ENCODE data around the gene NTPCR.

DNA sequence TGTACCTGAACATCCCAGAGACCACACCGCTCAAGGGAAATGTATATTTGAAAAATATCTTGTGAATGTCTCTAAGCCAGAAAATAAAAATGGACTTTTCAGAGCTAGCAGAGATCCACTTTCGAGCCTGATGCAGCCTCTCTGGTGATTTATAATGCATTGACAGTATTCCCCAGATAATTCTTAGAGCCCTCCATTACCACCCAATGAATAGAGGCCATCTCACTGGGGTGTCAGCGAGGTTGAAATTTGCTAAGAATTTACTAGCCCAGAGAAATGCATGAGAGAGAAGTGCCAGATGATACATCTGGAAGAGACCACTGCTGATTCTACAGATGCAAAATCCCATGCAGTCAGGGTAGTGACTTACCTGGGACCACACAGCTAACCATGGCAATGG, 25.5 kb upstream of the NTPCR start:
- no peak for TF ChIP-seq CTCF (IDR thresholded peaks at IDR 0.05)
- TF ChIP-seq POLR2A (IDR thresholded peaks at IDR 0.05): no peak
